SW480 (cell line): ENCODE measurements around the gene TPGS1.

Experiments
- DNase-seq: peaks from one replicate; pipeline ENCODE4 v3.0.0-alpha.2; 2016; ENCODE audit warnings: low spot score

TPGS1 gene

GRCh38 chr19:496112-496665 lies 11.1 kb upstream of the TPGS1 start, which contains the start of gene MADCAM1:
Gene MADCAM1, plus strand, starts transcription at chr19:496486. Its CDS starts 14 bp downstream, at chr19:496500.
- no peak for DNase-seq

GRCh38 chr19:496986-497385 lies 10.3 kb upstream of the TPGS1 start:
- no peak for DNase-seq

- no peak for DNase-seq
These were observed 9.8 kb upstream of the TPGS1 start for GRCh38 chr19:497491-497868.

- DNase-seq: no peak
These were observed 9.3 kb upstream of the TPGS1 start for GRCh38 chr19:497869-498510.

GRCh38 chr19:498511-498891 lies 8.8 kb upstream of the TPGS1 start:
- DNase-seq: no peak

GRCh38 chr19:498977-499623 lies 8.2 kb upstream of the TPGS1 start:
- no peak for DNase-seq

GRCh38 chr19:501646-502045 lies 5.7 kb upstream of the TPGS1 start:
- DNase-seq: no peak

GRCh38 chr19:504616-505015 lies 2.7 kb upstream of the TPGS1 start:
- DNase-seq: no peak

- DNase-seq: peak; percentile 96
These were observed 652 bp upstream of the TPGS1 start for GRCh38 chr19:506404-507285.

- DNase-seq: no peak
These were observed 1.2 kb downstream of the TPGS1 start for GRCh38 chr19:508204-509150.

- DNase-seq: peak; percentile 81
These were observed 3.4 kb downstream of the TPGS1 start for GRCh38 chr19:510606-511100.

- DNase-seq: peak; percentile 94
These were observed 4.0 kb downstream of the TPGS1 start for GRCh38 chr19:511101-511851.

- no peak for DNase-seq
These were observed 5.5 kb downstream of the TPGS1 start for GRCh38 chr19:512547-513365.

GRCh38 chr19:513368-514165 lies 6.3 kb downstream of the TPGS1 start:
- no peak for DNase-seq

- no peak for DNase-seq
These were observed 6.9 kb downstream of the TPGS1 start for GRCh38 chr19:514166-514663.

GRCh38 chr19:517721-518597 lies 10.7 kb downstream of the TPGS1 start:
- DNase-seq: no peak

GRCh38 chr19:518598-519231 lies 11.4 kb downstream of the TPGS1 start:
- no peak for DNase-seq
